HepG2 (cell line): ENCODE results near the gene SMYD1. TPM values are rescaled to one million over a fixed set of nuclear protein-coding genes. Genes with fewer than 3 reads are reported as not detected.

Source experiments
- ATAC-seq: fragments of 200-7000 bp; cut with Tn5 transposase; 3 replicates; pipeline ENCODE4 v1.9.1; 2020; ENCODE audit warnings: mild to moderate bottlenecking, moderate library complexity
- BruUV-seq: library from RNA; stranded (reverse); fragments of 400-500 nt; replicated peaks from 2 replicates; lab custom pipeline; 2021; lab: Mats Ljungman, UMichigan
- CTCF ChIA-PET: fragments of 300-600 bp; formaldehyde crosslinking; extraction: SDS; loops from one replicate; lab custom pipeline; 2021; ENCODE audit warnings: low total read pairs, inconsistent platforms, low intra/inter-chr PET ratio; lab: Yijun Ruan, JAX
- POLR2A ChIA-PET: fragments of 350-600 bp; sonication (Branson Sonifier 250); formaldehyde crosslinking; loops from one replicate; lab custom pipeline; 2020; ENCODE audit warnings: antibody characterized with exemption, inconsistent platforms; lab: Yijun Ruan, JAX
- DNase-seq: peaks from one replicate; pipeline ENCODE4 v3.0.0-alpha.2; 2015; ENCODE audit warnings: low spot score
- FAIRE-seq: peaks from 3 replicates; lab custom pipeline; 2011; peaks lifted over from hg19 to GRCh38; lab: Jason Lieb, UNC
- H2AFZ ChIP-seq: one replicate; pipeline ENCODE4 v1.6.1; 2011; ENCODE audit warnings: low read length, inconsistent platforms
- H3K27ac ChIP-seq: fragments of 300-600 bp; 3 replicates; pipeline ENCODE4 v1.8.0; 2011; ENCODE audit warnings: mixed run types, mild to moderate bottlenecking, mixed read lengths, low read length, inconsistent platforms; ENCODE audit not compliant: insufficient read depth; ENCODE audit errors: extremely low read length
- H3K27me3 ChIP-seq, 2 experiments: fragments of 200-600 bp in 1 of 2; 2 replicates in 1 of 2; 3 replicates in 1 of 2; pipeline versions ENCODE4 v1.6.0 to v1.8.0; 2011; ENCODE audit warnings: low read length in 2 of 2, mild to moderate bottlenecking in 2 of 2, moderate library complexity in 2 of 2, inconsistent platforms in 1 of 2; ENCODE audit not compliant: insufficient read depth in 2 of 2, control insufficient read depth in 1 of 2
- H3K36me3 ChIP-seq, 2 experiments: fragments of 200-600 bp in 1 of 2; replicated peaks in 1 of 2; 2 replicates in 1 of 2; 3 replicates in 1 of 2; pipeline versions ENCODE4 v1.5.1 to v1.8.0; 2011; ENCODE audit warnings: low read length in 2 of 2, inconsistent platforms in 1 of 2; ENCODE audit not compliant: insufficient read depth in 2 of 2, control insufficient read depth in 1 of 2
- H3K4me1 ChIP-seq: 2 replicates; pipeline ENCODE4 v1.5.1; 2012; ENCODE audit warnings: low read length, inconsistent platforms; ENCODE audit not compliant: insufficient read depth
- H3K4me2 ChIP-seq: 2 replicates; pipeline ENCODE4 v1.6.0; 2011; ENCODE audit warnings: low read depth, low read length, inconsistent platforms
- H3K4me3 ChIP-seq, 3 experiments: fragments of 200-600 bp in 1 of 3; sonication (generic), shearing (Covaris generic) in 1 of 3; replicated peaks in 1 of 3; 2 replicates each; pipeline ENCODE4 v1.5.1; 2011 to 2016; ENCODE audit warnings: low read length in 3 of 3, inconsistent platforms in 2 of 3, low read depth in 2 of 3, mild to moderate bottlenecking in 2 of 3, control low read depth in 1 of 3, mixed read lengths in 1 of 3; ENCODE audit not compliant: insufficient read depth in 1 of 3
- H3K79me2 ChIP-seq: one replicate; pipeline ENCODE4 v1.6.1; 2011; ENCODE audit warnings: low read length, inconsistent platforms; ENCODE audit not compliant: insufficient read depth
- H3K9ac ChIP-seq: 2 replicates; pipeline ENCODE4 v1.6.0; 2011; ENCODE audit warnings: mild to moderate bottlenecking, low read depth, low read length, inconsistent platforms; ENCODE audit not compliant: insufficient read depth
- H3K9me3 ChIP-seq: 2 replicates; pipeline ENCODE4 v1.5.1; 2012; ENCODE audit warnings: mild to moderate bottlenecking, low read length
- H4K20me1 ChIP-seq: 2 replicates; pipeline ENCODE4 v1.6.0; 2011; ENCODE audit warnings: inconsistent platforms, mild to moderate bottlenecking, low read length, moderate library complexity; ENCODE audit not compliant: insufficient read depth
- GABPB1 ChIP-seq: IDR thresholded peaks from 2 replicates; pipeline ENCODE4 v1.6.1; 2016; ENCODE audit warnings: mild to moderate bottlenecking, missing genetic modification reagents, moderate library complexity, missing compliant biosample characterization
- RBAK ChIP-seq: sonication (generic); formaldehyde crosslinking; IDR thresholded peaks from 2 replicates; pipeline ENCODE4 v1.5.1; 2020; ENCODE audit warnings: mild to moderate bottlenecking, missing genetic modification reagents
- ZMAT3 ChIP-seq: sonication (generic); formaldehyde crosslinking; conservative IDR thresholded peaks from 2 replicates; pipeline ENCODE4 v1.7.0; 2021; ENCODE audit warnings: missing genetic modification reagents
- ZNF274 ChIP-seq: sonication (generic); formaldehyde crosslinking; IDR thresholded peaks from 2 replicates; pipeline ENCODE4 v1.5.1; 2020; ENCODE audit warnings: mild to moderate bottlenecking, missing genetic modification reagents
- ZNF441 ChIP-seq: sonication (generic); formaldehyde crosslinking; IDR thresholded peaks from 2 replicates; pipeline ENCODE4 v1.7.0; 2021; ENCODE audit warnings: missing genetic modification reagents, borderline replicate concordance
- WGBS: methylation state at CpG from one replicate; pipeline ENCODE4 v1.1.6; 2017; ENCODE audit warnings: low lambda C conversion rate; 5-methylcytosine and 5-hydroxymethylcytosine counted together
- in situ Hi-C: cut with HindIII; loops from 2 replicates; pipeline ENCODE4 v1.10.0; 2017; ENCODE audit warnings: low pct_unique_long_range_greater_than_20kb; ENCODE audit not compliant: extremely low pct_ligation_motif_present
- intact Hi-C: fragments of 100-400 bp; cut with micrococcal nuclease; formaldehyde crosslinking; loops from one replicate; pipeline ENCODE4 v1.10.0; 2022; ENCODE audit not compliant: unreplicated experiment
- polyA plus RNA-seq, 8 experiments: library from polyadenylated mRNA; depleted of rRNA in 3 of 8; stranded (reverse) in 7 of 8; unstranded in 1 of 8; fragments of >200 nt; fragmentation: Illumina TruSeq in 4 of 8; extraction: Trizol in 4 of 8; gene quantifications; 2 replicates each; pipeline versions ENCODE4 v1.2.1 to v1.2.3, GENCODE V29; 2011 to 2016; ENCODE audit warnings: low read depth in 4 of 8, missing spikeins in 1 of 8, mixed read lengths in 1 of 8; ENCODE audit not compliant: insufficient read depth in 1 of 8
- total RNA-seq, 5 experiments: library from RNA; depleted of rRNA; stranded (reverse); fragments of >200 nt; fragmentation: Illumina TruSeq; extraction: Trizol; gene quantifications; 2 replicates each; pipeline ENCODE4 v1.2.3, GENCODE V29; 2016; ENCODE audit warnings: low read depth in 1 of 5
- TF ChIP-seq, protein P1 (sequence below): sonication (generic); formaldehyde crosslinking; IDR thresholded peaks from 2 replicates; pipeline ENCODE4 v1.5.0; 2020; ENCODE audit warnings: missing genetic modification reagents, mild to moderate bottlenecking, borderline replicate concordance

SMYD1 gene
- total and polyA plus RNA-seq, 2 of the 13 experiments (the other 11 are each of a cell fraction or from before 2014, with no cell fraction given): not detected

DNA sequence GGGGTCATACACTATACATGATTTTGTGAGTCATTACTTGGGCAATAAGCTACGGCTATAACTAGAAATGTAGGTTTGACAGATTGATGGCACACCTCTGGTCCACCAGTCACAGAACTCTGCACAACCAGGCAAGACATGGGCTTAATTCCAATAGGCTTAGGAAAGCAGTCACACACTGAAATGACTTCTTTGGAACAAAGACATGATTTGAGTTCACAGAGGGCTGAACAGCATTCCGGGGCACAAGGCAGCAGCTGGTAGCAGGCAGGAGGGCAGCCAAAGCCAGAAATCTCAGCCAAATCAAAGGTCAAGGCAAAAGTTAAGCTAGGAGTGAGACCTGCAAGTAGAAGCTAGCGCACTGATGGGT lies 32.8 kb downstream of the SMYD1 start:
- H3K27me3 ChIP-seq: peaks cover 3 to 34% of the 10 kb centered on the region in 2 experiments; a peak in 4 of 5 replicates
- H3K27ac ChIP-seq: no peak overlapping the region
- POLR2A ChIA-PET: interaction anchor here (1.1 to 1.3 kb wide), 2 partner anchors 25 to 27 kb away, joined by 4 to 6 read pairs; partner anchors contain the start of gene FABP1
- 40% methylated on average over 3 of the region's 3 CpGs for WGBS
- in situ Hi-C loops (no loop called here), intact Hi-C loops (no loop called here)
- no peak overlapping the region for H3K4me2 ChIP-seq
- H3K4me3 ChIP-seq: no peak overlapping the region
- H3K79me2 ChIP-seq: no peaks in the 10 kb centered on the region
- no TSS peak for BruUV-seq
- ATAC-seq: peak; percentile 45; the same call in 2 of the 3 replicates
- no peak for TF ChIP-seq ZNF441
- no peak overlapping the region for H2AFZ ChIP-seq
- CTCF ChIA-PET: no interaction called here
- DNase-seq: no peak
- H3K36me3 ChIP-seq: no peaks in the 10 kb centered on the region
- peaks cover 7% of the 10 kb centered on the region for H3K4me1 ChIP-seq
- H3K9ac ChIP-seq: no peak overlapping the region
- no peak for FAIRE-seq
- no peaks in the 10 kb centered on the region for H4K20me1 ChIP-seq
- no peaks in the 10 kb centered on the region for H3K9me3 ChIP-seq

- FAIRE-seq (no peak), DNase-seq (no peak), ATAC-seq (no peak)
- POLR2A ChIA-PET: no interaction called here
- Histone ChIP-seq H4K20me1 (no peaks in the 10 kb centered on the region), H3K4me2 (no peak overlapping the region), H3K79me2 (no peaks in the 10 kb centered on the region), H3K27me3 (peaks cover 0 to 16% of the 10 kb centered on the region in 2 experiments; a peak in 3 of 5 replicates), H3K9me3 (no peaks in the 10 kb centered on the region), H2AFZ (no peak overlapping the region), H3K4me1 (peaks cover 8% of the 10 kb centered on the region), H3K27ac (no peak overlapping the region), H3K9ac (no peak overlapping the region), H3K36me3 (no peaks in the 10 kb centered on the region), H3K4me3 (no peak overlapping the region)
- BruUV-seq: no TSS peak
- intact Hi-C loops (no loop called here), in situ Hi-C loops (no loop called here)
- WGBS: 38% methylated on average over 4 of the region's 4 CpGs
- CTCF ChIA-PET: no interaction called here
- no peak for TF ChIP-seq ZMAT3 (CRISPR knock-in tag)
- no peak for TF ChIP-seq ZNF274 (CRISPR knock-in tag)
- no peak for TF ChIP-seq RBAK (CRISPR knock-in tag)
- TF ChIP-seq GABPB1 (CRISPR knock-in tag): no peak
- TF ChIP-seq, protein P1, sequence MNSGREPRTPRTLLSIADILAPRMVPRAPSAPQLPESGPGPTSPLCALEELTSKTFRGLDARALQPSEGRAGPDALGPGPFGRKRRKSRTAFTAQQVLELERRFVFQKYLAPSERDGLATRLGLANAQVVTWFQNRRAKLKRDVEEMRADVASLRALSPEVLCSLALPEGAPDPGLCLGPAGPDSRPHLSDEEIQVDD (CRISPR knock-in tag): no peak
Observed at GRCh38 chr2:88108796-88109195, 41.2 kb downstream of the SMYD1 start.
